Stimulated activated CD8-positive, alpha-beta memory T cell treated with anti-CD3 and anti-CD28 coated beads, Interleukin-12 subunit alpha, Interleukin-12 subunit beta, amount 100 ng/mL, for 24 hours (primary cell): ENCODE data around the gene HTR1D.

Experiments
- DNase-seq: peaks from one replicate; pipeline ENCODE4 v3.0.0-alpha.2; 2020; ENCODE audit errors: extremely low read depth

The HTR1D gene

DNA sequence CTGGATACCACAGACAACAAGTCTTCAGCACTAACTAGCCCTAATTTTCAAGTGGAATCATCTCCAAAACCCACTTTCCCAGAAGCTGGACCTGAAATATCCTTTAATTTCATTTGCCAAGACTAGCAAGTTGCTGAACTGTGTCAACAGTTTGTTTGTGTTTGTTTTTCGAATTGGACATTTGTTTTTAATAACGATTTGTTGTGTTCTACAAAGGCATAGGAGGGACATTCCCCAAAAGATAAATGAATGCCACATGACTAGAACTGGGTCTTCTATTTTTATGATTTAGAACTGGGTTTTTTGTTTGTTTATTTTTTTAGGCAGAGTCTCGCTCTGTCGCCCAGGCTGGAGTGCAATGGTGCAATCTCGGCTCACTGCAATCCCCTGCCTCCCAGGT is 66.6 kb downstream of the HTR1D start:
- DNase-seq = no peak

DNA sequence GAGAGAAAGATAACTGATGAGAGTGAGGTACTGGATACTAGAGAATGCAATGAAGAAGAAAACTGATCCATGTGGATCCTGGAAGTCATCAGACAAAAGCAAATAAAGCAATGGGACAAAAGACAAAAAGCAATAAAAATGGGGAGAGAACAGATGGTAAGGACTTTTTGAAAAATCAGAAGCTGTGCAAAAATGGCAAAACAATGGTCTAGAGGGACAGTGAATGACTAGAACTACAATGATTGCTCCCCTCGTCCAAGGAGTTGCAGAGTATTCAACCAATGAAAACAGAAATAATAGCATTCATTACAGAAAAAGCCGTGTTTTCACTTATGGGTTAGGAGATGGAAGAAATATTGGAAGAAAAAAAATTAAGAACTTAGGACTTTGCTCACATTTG is 67.2 kb downstream of the HTR1D start:
- DNase-seq = no peak

DNA sequence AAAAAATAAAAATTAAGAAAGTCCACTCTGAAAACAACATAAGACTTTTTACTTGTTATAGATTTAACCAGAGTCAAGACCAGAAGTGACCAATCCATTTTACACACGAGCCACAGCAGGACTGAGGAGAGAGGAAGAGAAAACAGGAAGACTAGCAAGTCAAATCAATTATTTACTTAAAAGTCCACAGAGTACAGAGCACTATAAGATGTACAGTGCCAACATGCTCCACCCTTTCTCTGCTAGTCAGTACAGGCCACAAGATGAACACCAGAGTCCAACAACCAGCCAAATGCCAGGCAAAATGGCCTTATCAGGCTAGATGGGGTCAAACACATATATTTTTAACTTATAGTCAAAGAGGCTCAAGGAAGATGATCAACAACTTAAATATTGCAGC is 68.2 kb downstream of the HTR1D start:
- DNase-seq = no peak

DNA sequence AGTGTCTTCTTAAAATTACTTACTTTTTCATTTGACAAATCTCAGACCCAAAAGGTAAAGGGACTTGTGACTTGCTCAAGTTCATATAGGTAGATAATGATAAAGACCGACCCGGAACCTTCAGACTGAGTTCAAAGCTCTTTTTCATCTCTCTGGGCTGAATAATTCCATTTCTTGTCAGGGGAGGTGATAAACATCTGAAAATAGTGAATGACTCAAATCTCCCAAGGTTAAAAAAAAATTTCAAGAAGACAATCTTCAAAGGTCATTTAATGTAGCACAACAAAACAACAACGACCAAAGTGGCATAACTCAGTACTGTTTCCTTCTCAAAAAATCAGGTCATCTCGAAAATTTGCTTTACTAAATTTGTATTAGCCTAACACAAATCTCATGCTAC is 69.2 kb downstream of the HTR1D start:
- no peak for DNase-seq
